Measurements from ENCODE around the gene MAPK11.
"Not testable (repeated sequence)": the region's sequence is repeated elsewhere in the genome, so short reads cannot be mapped to it uniquely, and the experiment has no call there.

Gene MAPK11

DNA sequence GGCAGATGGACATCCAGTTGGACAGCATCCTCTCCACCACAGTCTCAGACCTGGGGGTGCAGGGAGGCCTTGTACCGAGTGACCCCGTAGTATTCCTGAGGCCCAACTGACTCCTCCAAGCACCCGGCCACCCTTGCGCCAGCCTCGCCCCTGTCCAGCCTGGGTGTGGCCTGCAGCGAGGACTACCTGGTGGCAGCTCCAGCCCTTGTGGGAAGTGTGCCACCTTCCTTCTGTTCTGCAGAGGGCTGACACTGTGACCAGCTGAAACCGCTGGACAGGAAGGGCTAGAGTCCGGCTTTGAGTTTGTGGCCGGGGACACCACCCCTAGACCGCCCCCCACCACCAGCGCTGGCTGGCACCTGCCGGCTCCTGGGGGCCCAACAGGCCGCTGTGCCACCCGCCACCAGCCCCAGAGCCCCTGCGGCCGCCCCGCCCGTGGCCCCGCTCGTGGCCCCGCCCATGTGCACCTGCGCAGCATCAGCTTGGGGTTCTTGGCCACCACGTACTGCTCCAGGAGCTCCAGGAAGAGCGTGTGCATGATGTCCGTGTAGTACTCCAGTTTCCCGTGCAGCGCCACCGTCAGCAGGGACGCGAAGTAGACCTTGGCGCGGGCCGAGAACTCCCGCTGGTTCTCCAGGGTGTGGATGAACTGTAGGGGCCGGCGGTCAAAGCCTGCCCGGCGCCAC, 10.0 kb upstream of the MAPK11 start:
- Mint-ChIP-seq H3K9me3 (no peaks in the 10 kb centered on the region), H3K4me1 (ENCODE audit: low read depth) (no peaks in the 10 kb centered on the region), H3K27me3 (no peaks in the 10 kb centered on the region), H3K27ac (no peak overlapping the region), H3K4me3 (no peak overlapping the region), H3K36me3 (ENCODE audit: low read depth) (no peaks in the 10 kb centered on the region)
- no peak for DNase-seq

DNA sequence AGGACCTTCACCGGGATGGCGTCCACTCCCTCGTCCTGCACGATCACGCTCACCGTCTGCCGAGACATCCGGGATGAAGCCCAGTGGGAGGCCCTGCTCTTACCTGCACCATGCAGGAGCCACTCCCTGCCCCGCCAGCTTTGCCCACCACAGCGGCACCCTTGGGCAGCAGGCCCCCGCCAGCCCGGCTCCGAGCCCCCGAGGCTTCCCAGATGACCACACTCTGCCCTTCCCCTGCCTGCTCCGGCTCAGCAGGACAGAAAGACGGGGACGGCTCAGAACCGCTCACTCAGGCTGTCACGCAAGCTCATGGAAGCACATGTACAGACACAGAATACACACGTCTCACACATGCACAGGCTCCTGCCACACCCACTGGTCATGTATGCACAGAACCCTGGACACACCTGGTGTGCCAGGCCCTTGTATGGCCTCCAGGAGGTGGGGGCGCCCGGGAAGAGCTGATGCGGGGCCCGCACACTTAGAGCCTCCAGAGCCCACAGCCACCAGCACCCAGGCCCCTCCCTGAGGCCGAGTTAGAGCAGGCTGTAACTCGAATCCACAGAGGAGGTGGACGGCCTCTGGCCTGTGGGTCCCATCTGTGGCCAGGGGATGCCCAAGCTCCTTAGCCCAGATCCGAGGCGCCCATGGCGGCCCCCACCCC, 8.9 kb upstream of the MAPK11 start:
- no peaks in the 10 kb centered on the region for H3K36me3 Mint-ChIP-seq (ENCODE audit: low read depth)
- H3K4me1 Mint-ChIP-seq (ENCODE audit: low read depth), result peaks cover 2% of the 10 kb centered on the region
- H3K9me3 Mint-ChIP-seq, result no peaks in the 10 kb centered on the region
- no peak for DNase-seq
- H3K27me3 Mint-ChIP-seq, result no peaks in the 10 kb centered on the region
- no peak overlapping the region for H3K4me3 Mint-ChIP-seq
- no peak overlapping the region for H3K27ac Mint-ChIP-seq

DNA sequence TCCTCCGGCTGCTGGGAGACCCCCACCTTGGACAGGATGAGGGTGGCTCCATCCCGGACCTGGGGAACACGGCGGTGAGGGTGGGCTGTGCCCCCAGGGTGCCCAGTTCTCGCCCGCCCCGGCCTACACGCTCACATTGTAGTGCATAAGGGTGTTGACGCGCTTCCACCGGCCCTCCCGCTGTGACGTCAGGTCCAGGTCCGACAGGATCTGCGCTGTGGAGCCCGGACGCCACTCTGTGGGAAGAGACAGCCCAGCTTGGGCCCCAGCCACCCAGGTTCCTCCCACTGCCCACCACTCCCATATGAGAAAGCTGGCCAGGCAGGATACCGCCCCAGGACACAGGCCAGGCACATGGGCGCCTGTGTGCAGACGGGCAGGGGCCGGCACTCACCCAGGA, 8.3 kb upstream of the MAPK11 start:
- Mint-ChIP-seq H3K4me1 (ENCODE audit: low read depth) (peaks cover 4% of the 10 kb centered on the region), H3K9me3 (no peaks in the 10 kb centered on the region), H3K4me3 (no peak overlapping the region), H3K27me3 (no peaks in the 10 kb centered on the region), H3K27ac (no peak overlapping the region), H3K36me3 (ENCODE audit: low read depth) (no peaks in the 10 kb centered on the region)
- DNase-seq, result no peak

DNA sequence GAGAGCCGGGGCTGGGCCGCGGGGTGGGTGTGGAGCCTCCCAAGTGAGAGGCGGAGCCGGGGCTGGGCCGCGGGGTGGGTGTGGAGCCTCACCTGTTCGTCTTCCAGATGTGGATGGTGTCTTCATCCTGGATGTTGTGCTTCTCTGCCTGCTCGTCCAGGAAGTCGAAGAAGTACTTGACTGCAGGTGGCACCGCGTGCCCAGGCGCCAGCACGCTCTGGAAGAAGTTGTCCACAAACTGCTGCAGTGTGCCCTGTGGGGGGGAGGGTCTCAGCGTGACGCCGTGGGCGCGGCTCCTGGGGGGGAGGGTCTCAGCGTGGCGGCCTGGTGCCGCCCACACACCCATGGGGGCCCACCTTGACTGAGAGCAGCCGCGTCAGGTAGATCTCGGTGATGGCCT, 7.6 kb upstream of the MAPK11 start:
- H3K4me3 Mint-ChIP-seq, result no peak overlapping the region
- no peaks in the 10 kb centered on the region for H3K36me3 Mint-ChIP-seq (ENCODE audit: low read depth)
- peaks cover 4% of the 10 kb centered on the region for H3K4me1 Mint-ChIP-seq (ENCODE audit: low read depth)
- H3K27ac Mint-ChIP-seq, result no peak overlapping the region
- no peak for DNase-seq
- peaks cover 2% of the 10 kb centered on the region for H3K27me3 Mint-ChIP-seq
- H3K9me3 Mint-ChIP-seq, result no peaks in the 10 kb centered on the region

DNA sequence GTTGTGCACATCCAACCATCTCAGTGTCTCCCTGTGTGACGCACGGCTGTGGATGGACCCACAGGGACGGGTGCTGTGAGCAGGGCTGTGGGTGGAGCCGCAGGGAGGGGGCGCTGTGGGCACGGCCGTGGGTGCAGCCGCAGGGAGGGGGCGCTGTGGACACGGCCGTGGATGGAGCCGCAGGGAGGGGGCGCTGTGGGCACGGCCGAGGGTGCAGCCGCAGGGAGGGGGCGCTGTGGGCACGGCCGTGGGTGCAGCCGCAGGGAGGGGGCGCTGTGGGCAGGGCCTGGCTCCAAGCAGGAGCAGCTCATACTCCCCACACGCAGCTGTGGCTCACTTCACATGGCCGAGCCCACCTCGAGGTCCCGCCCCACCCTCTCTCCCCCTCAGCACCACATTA, 6.0 kb upstream of the MAPK11 start:
- DNase-seq, result no peak
- Mint-ChIP-seq H3K4me3 (no peak overlapping the region), H3K27me3 (peaks cover 6% of the 10 kb centered on the region), H3K27ac (no peak overlapping the region), H3K4me1 (ENCODE audit: low read depth) (peaks cover 5% of the 10 kb centered on the region), H3K36me3 (ENCODE audit: low read depth) (no peaks in the 10 kb centered on the region), H3K9me3 (no peaks in the 10 kb centered on the region)

DNA sequence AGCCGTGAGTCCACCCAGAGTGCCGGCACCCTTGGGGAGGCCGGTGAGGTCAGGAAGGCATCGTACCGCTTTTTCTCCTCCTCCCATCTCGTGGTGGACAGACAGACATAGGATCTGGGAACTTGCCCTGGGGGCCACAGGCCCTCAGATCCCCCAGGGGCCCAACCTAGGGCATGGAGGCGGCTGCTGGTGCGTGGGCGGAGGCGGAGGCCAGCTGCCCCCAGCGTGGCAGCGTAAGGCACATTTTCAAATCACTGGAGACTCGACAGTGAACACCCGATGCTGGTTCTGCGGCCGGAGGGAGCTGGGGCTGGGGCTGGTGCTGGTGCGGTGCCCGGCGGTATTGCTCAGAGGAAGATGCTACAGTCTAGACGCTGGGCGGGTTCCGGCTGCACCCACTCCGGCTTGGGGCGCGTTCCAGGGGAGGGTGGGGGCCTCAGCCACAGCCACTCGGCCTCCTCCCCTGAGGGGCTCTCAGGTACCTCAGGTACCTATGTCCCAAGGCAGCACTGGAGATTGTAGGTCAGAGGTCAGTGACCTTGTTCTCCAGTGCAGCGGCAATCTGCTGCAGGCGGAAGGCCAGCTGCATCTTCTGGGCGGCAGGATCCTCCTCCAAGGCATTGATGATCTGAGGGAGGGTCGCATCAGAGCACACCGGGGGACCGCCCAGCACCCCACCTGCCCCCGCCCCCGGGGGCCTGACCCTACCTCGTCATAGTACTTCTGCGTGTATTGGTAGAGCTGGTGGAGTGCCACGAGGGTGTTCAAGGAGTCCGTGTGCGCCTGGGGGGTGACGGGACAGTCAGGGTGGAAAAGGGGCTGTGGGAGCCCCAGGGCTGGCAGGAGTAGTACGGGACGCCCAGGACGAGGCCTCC, 5.2 kb upstream of the MAPK11 start:
- Mint-ChIP-seq H3K27ac (no peak overlapping the region), H3K9me3 (no peaks in the 10 kb centered on the region), H3K27me3 (peaks cover 6% of the 10 kb centered on the region), H3K4me1 (ENCODE audit: low read depth) (peaks cover 10% of the 10 kb centered on the region), H3K4me3 (no peak overlapping the region), H3K36me3 (ENCODE audit: low read depth) (no peaks in the 10 kb centered on the region)
- DNase-seq, result no peak

DNA sequence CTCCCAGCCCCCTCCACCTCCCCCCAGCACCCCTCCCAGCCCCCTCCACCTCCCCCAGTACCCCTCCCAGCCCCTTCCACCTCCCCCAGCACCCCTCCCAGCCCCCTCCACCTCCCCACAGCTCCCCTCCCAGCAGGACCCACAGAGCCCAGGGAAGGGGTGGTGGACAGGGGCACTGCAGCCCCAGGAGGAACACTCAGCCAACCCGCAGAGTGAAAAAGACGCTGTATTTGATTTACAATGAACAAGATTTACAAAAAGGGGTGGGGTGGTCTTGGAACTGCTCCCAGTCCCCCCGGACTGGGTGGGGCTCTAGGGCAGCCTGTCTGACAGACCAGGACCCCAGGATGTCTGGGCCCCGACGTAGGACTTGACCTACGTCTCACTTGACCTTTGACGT, 4.6 kb upstream of the MAPK11 start:
- H3K27me3 Mint-ChIP-seq, result peaks cover 6% of the 10 kb centered on the region
- H3K4me1 Mint-ChIP-seq (ENCODE audit: low read depth), result peaks cover 11% of the 10 kb centered on the region
- H3K27ac Mint-ChIP-seq, result no peak overlapping the region
- DNase-seq, result no peak
- H3K36me3 Mint-ChIP-seq (ENCODE audit: low read depth), result no peaks in the 10 kb centered on the region
- H3K4me3 Mint-ChIP-seq, result no peak overlapping the region
- no peaks in the 10 kb centered on the region for H3K9me3 Mint-ChIP-seq

DNA sequence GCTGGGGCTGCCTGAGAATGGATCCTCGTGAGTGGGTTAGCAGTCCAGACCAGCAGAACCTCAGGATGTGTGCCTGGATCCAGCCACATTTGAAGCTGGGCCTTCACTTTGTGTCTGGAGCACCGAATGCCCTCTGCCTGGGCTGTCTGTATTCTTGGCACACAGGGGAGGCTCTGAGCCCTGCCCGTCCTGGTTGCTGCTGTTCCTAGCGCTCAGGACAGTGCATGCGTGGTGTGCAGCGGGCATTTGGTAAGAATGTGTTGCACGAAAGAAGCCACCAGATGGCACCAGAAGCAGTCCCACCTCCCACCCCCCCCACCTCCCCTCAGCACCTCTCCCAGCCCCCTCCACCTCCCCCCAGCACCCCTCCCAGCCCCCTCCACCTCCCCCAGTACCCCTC, 4.1 kb upstream of the MAPK11 start:
- Mint-ChIP-seq H3K36me3 (ENCODE audit: low read depth) (no peaks in the 10 kb centered on the region), H3K27ac (no peak overlapping the region), H3K27me3 (peaks cover 6% of the 10 kb centered on the region), H3K9me3 (no peaks in the 10 kb centered on the region), H3K4me1 (ENCODE audit: low read depth) (peaks cover 13% of the 10 kb centered on the region), H3K4me3 (no peak overlapping the region)
- peak; percentile 56 for DNase-seq

DNA sequence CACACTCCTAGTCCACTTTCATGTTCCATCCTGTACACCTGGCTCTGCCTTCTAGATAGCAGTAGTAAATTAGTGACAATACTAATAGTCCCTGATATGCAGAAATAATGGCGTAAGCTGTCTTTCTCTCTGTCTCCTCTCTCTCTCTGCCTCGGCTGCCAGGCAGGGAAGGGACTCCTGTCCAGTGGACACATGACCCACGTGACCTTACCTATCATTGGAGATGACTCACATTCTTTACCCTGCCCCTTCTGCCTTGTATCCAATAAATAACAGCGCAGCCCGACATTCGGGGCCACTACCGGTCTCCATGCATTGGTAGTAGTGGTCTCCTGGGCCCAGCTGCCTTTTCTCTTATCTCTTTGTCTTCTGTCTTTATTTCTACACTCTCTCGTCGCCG, 3.6 kb upstream of the MAPK11 start:
- not testable (repeated sequence) for H3K36me3 Mint-ChIP-seq (ENCODE audit: low read depth); H3K27me3 Mint-ChIP-seq

DNA sequence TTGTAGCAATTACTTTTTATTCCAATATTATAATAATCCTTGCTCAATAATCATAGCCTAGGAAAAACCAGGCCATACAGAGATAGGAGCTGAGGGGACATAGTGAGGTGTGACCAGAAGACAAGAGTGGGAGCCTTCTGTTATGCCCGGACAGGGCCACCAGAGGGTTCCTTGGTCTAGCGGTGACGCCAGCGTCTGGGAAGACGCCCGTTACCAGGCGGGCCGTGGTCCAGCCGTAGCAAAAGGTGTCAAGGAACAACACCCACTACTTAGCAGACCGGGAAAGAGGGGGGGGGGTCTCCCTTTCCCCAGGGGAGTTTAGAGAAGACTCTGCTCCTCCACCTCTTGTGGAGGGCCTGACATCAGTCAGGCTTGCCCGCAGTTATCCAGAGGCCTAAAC, 3.2 kb upstream of the MAPK11 start:
- not testable (repeated sequence) for H3K27ac Mint-ChIP-seq, H3K9me3 Mint-ChIP-seq

More for the DNA sequence above, 3.6 kb upstream of the MAPK11 start:
- H3K4me1 Mint-ChIP-seq (ENCODE audit: low read depth), result peaks cover 14% of the 10 kb centered on the region
- not testable (repeated sequence) for H3K4me3 Mint-ChIP-seq, H3K27ac Mint-ChIP-seq, H3K9me3 Mint-ChIP-seq, DNase-seq

DNA sequence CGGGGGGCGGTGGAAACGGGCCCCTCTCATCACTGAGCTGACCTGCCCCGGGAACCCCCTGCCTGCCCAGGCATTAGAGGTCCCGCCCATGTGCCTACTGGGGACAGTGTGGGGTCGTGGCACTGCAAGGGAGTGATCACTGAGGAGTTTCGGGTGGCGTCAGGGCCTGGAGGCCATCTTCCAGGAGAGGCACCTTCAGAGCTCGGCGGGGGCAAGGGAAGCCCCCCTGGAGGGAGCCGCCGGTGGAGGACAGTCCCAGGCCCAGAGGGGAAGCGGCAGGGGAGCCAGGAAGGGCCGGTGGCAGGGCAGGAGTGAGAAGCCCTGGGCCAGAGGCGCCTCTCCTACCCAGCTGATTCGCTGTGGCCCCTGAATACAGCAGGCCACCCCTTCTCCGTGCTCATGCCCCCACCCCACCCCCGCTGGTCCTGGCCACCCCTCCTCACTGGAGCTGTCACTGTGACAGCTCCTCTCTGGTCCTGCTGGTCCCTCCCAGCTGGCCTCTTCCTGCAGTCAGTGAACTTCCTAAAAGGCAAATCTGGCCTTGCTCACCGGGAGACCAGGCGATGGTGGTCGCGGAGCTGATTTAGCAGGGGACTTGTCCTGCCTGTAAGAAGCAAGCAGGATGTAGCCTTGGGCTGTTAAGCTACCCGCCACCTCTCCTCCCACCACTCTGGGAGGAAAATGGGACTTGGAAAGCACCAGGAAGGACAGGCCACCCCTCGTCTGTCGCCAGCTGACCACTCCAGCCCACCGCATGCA, 2.0 kb upstream of the MAPK11 start:
- DNase-seq, result no peak
- H3K4me1 Mint-ChIP-seq (ENCODE audit: low read depth), result peaks cover 21% of the 10 kb centered on the region
- no peak overlapping the region for H3K27ac Mint-ChIP-seq
- H3K27me3 Mint-ChIP-seq, result peaks cover 10% of the 10 kb centered on the region
- no peaks in the 10 kb centered on the region for H3K36me3 Mint-ChIP-seq (ENCODE audit: low read depth)
- no peak overlapping the region for H3K4me3 Mint-ChIP-seq
- no peaks in the 10 kb centered on the region for H3K9me3 Mint-ChIP-seq

More for the DNA sequence above, 3.2 kb upstream of the MAPK11 start:
- H3K27me3 Mint-ChIP-seq; DNase-seq; H3K36me3 Mint-ChIP-seq (ENCODE audit: low read depth); H3K4me3 Mint-ChIP-seq: not testable (repeated sequence)
- peaks cover 17% of the 10 kb centered on the region for H3K4me1 Mint-ChIP-seq (ENCODE audit: low read depth)

DNA sequence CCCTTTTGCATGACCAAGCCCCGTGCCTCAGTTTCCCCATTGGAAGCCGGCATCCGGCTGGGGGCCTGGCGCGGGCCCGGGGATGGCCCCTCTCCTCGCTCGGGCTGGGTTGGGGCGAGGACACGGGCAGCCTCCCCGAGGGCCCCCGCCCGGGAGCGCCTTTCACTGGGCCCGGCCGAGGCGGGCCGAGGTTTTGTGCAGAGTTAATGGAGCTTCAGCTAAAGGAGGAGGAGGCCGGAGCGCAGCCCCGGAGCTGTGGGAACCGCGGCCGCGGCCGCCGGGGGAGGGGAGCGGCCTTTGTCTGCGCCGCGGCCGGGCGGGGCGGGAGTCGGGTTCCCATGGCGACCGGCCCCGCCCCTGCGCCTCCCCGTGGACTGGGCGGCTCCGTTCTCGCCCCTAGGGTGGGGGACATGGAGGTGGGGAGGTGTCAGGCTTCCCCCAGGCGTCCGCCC, 1.4 kb upstream of the MAPK11 start:
- H3K27ac Mint-ChIP-seq, result no peak overlapping the region
- no peaks in the 10 kb centered on the region for H3K9me3 Mint-ChIP-seq
- H3K36me3 Mint-ChIP-seq (ENCODE audit: low read depth), result no peaks in the 10 kb centered on the region
- H3K4me3 Mint-ChIP-seq, result no peak overlapping the region
- peaks cover 10% of the 10 kb centered on the region for H3K27me3 Mint-ChIP-seq
- DNase-seq, result peak; percentile 70
- peaks cover 21% of the 10 kb centered on the region for H3K4me1 Mint-ChIP-seq (ENCODE audit: low read depth)

DNA sequence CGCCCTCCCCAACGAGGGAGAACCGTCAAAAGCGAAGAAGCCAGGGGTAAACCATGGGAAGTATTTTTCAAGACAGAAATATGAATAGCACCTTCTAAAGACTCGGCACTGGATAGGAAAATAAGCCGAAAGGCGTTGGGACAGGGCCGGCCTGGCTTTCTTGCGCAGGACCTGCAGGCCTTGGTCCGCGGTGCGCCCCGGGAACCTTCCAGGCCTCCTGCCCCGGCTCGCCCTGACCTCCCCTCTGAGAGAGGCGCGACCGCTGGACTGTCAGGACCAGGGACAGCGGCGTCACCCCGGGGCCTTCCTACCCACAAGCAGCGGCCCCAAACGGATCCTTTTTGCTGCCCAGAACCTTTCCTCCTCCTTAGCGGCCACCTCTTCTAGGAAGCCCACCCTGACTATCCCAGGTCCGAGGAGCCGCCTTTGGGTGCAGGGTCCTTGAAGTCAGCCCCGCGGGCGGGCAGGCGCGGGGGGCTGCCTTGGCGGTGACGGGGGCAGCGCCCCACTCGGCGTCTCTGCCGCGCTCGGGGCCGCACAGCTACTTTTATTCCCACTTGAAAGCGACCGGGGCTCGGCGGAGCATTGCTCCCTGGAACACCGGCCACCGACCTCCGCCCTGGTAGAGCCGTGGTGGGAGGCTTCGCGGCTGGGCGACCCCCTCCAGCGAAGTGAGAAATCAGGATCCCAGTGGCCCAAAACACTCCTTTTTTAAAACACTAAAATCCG, 650 bp upstream of the MAPK11 start:
- Mint-ChIP-seq H3K4me3 (peak overlapping the region; percentile 69), H3K27ac (no peak overlapping the region), H3K4me1 (ENCODE audit: low read depth) (peaks cover 21% of the 10 kb centered on the region), H3K36me3 (ENCODE audit: low read depth) (no peaks in the 10 kb centered on the region), H3K27me3 (peaks cover 10% of the 10 kb centered on the region), H3K9me3 (no peaks in the 10 kb centered on the region)
- DNase-seq, result peak; percentile 79

DNA sequence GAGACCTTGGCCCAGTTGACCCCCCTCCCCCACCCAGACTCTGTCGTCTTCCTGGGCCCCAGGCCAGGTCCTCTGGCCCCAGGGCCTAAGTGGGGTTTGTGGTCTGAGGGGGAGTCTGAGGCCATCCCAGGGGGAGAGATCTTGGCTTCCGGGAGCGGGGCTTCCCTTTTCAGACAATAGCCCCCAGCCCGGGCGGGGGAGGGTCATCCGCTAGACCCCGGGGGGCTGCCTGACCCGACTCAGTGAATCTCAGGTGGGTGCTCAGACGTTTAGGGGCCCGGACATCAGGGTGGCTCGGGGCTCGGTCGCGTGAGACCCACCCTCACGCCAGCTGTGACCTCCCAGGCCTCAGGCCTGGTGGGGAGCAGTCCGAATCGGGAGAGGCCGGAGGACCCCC, 609 bp downstream of the MAPK11 start:
- peaks cover 21% of the 10 kb centered on the region for H3K4me1 Mint-ChIP-seq (ENCODE audit: low read depth)
- no peaks in the 10 kb centered on the region for H3K36me3 Mint-ChIP-seq (ENCODE audit: low read depth)
- no peak for DNase-seq
- peak overlapping the region; percentile 74 for H3K4me3 Mint-ChIP-seq
- no peaks in the 10 kb centered on the region for H3K9me3 Mint-ChIP-seq
- H3K27ac Mint-ChIP-seq, result no peak overlapping the region
- H3K27me3 Mint-ChIP-seq, result peaks cover 10% of the 10 kb centered on the region
